CD8-positive, alpha-beta memory T cell (primary cell): ENCODE results near the gene BOD1L1. TPM values are rescaled to one million over a fixed set of nuclear protein-coding genes. Genes with fewer than 3 reads are reported as not detected.
A peak's percentile ranks its signal among the peaks of the same experiment; 100 is the strongest.

Source experiments
- CTCF ChIA-PET: fragments of 350-600 bp; sonication (Branson Sonifier 250); formaldehyde crosslinking; loops from one replicate; lab custom pipeline; 2021; ENCODE audit warnings: antibody characterized with exemption; lab: Charles Lee
- POLR2A ChIA-PET: fragments of 350-600 bp; sonication (Branson Sonifier 250); formaldehyde crosslinking; loops from one replicate; lab custom pipeline; 2021; ENCODE audit warnings: antibody characterized with exemption; lab: Charles Lee
- DNase-seq, 5 donors: peaks; one replicate each; pipeline versions ENCODE4 v3.0.0 to v3.0.0-alpha.2; 2020 to 2022; ENCODE audit warnings: mixed read lengths in 1 of 5
- H3K27ac ChIP-seq: one replicate; pipeline ENCODE4 v1.7.0; 2013; ENCODE audit warnings: low read depth, mild to moderate bottlenecking, low read length, moderate library complexity
- H3K27me3 ChIP-seq: 2 replicates; pipeline ENCODE4 v1.7.0; 2013; ENCODE audit warnings: low read length, mild to moderate bottlenecking; ENCODE audit not compliant: insufficient read depth, poor library complexity, severe bottlenecking
- H3K36me3 ChIP-seq: 2 replicates; pipeline ENCODE4 v1.7.0; 2013; ENCODE audit warnings: mild to moderate bottlenecking, low read length, moderate library complexity; ENCODE audit not compliant: insufficient read depth
- H3K4me1 ChIP-seq: 2 replicates; pipeline ENCODE4 v1.7.0; 2013; ENCODE audit warnings: mild to moderate bottlenecking, low read length, moderate library complexity; ENCODE audit not compliant: insufficient read depth
- H3K4me3 ChIP-seq: 2 replicates; pipeline ENCODE4 v1.7.0; 2013; ENCODE audit warnings: mild to moderate bottlenecking, low read length
- H3K9me3 ChIP-seq: 2 replicates; pipeline ENCODE4 v1.7.0; 2013; ENCODE audit warnings: mild to moderate bottlenecking, low read length
- H3K27ac Mint-ChIP-seq, 8 donors: one replicate each; pipeline ENCODE4 v1.8.0; 2020 to 2021; ENCODE audit warnings: mixed read lengths in 8 of 8, mild to moderate bottlenecking in 6 of 8, inconsistent platforms in 3 of 8, moderate library complexity in 3 of 8
- H3K27me3 Mint-ChIP-seq, 2 donors: one replicate each; pipeline ENCODE4 v1.8.0; 2020 to 2021; ENCODE audit warnings: mixed read lengths in 2 of 2, mild to moderate bottlenecking in 1 of 2, moderate library complexity in 1 of 2
- H3K36me3 Mint-ChIP-seq, 3 donors: one replicate each; pipeline ENCODE4 v1.8.0; 2020 to 2021; ENCODE audit warnings: mixed read lengths in 3 of 3, inconsistent platforms in 1 of 3, mild to moderate bottlenecking in 1 of 3
- H3K4me1 Mint-ChIP-seq, 3 donors: one replicate each; pipeline ENCODE4 v1.8.0; 2020 to 2021; ENCODE audit warnings: mixed read lengths in 3 of 3, inconsistent platforms in 1 of 3, mild to moderate bottlenecking in 1 of 3
- H3K4me3 Mint-ChIP-seq, 7 donors: one replicate each; pipeline ENCODE4 v1.8.0; 2020 to 2021; ENCODE audit warnings: mixed read lengths in 7 of 7, mild to moderate bottlenecking in 6 of 7, moderate library complexity in 4 of 7, inconsistent platforms in 2 of 7
- H3K9me3 Mint-ChIP-seq, 5 donors: one replicate each; pipeline ENCODE4 v1.8.0; 2020 to 2022; ENCODE audit warnings: mixed read lengths in 5 of 5, mild to moderate bottlenecking in 3 of 5, moderate library complexity in 2 of 5, inconsistent platforms in 1 of 5
- polyA plus RNA-seq: library from polyadenylated mRNA; unstranded; fragments of 300-500 nt; fragmentation: Illumina TruSeq; gene quantifications from one replicate; pipeline ENCODE4 v1.2.3, GENCODE V29; 2021
- total RNA-seq, 2 experiments: library from RNA; stranded (reverse); gene quantifications; one replicate each; pipeline ENCODE4 v1.2.3, GENCODE V29; 2021

BOD1L1 gene
- total and polyA plus RNA-seq, 3 experiments from 2014 or later = 6.4 to 37.1 (median 35.1) TPM

GRCh38 chr4:13597604-13598003, 29.9 kb downstream of the BOD1L1 start:
- POLR2A ChIA-PET = no interaction called here
- CTCF ChIA-PET = no interaction called here
- DNase-seq = no peak
- Mint-ChIP-seq H3K27me3 (no peaks in the 10 kb centered on the region), H3K4me1 (peaks cover 0 to 5% (median 0%) of the 10 kb centered on the region in 3 donors), H3K27ac (peak overlapping the region in 1 of 8 donors; percentile 23), H3K9me3 (no peaks in the 10 kb centered on the region), H3K36me3 (peaks cover 21 to 96% (median 41%) of the 10 kb centered on the region in 3 donors), H3K4me3 (no peak overlapping the region)
- Histone ChIP-seq H3K27me3 (no peaks in the 10 kb centered on the region), H3K4me3 (no peak overlapping the region), H3K9me3 (no peaks in the 10 kb centered on the region), H3K36me3 (peaks cover 18% of the 10 kb centered on the region), H3K27ac (no peak overlapping the region), H3K4me1 (no peaks in the 10 kb centered on the region)

GRCh38 chr4:13597141-13597540, 30.4 kb downstream of the BOD1L1 start:
- no peaks in the 10 kb centered on the region for H3K27me3 ChIP-seq
- Mint-ChIP-seq H3K4me3 (no peak overlapping the region), H3K36me3 (peaks cover 16 to 96% (median 37%) of the 10 kb centered on the region in 3 donors), H3K27me3 (no peaks in the 10 kb centered on the region), H3K4me1 (peaks cover 0 to 2% (median 0%) of the 10 kb centered on the region in 3 donors), H3K9me3 (no peaks in the 10 kb centered on the region), H3K27ac (peak overlapping the region in 4 of 8 donors; percentile 7 to 46 (median 32))
- CTCF ChIA-PET = no interaction called here
- H3K4me1 ChIP-seq = no peaks in the 10 kb centered on the region
- H3K27ac ChIP-seq = no peak overlapping the region
- H3K36me3 ChIP-seq = peaks cover 15% of the 10 kb centered on the region
- POLR2A ChIA-PET = no interaction called here
- H3K4me3 ChIP-seq = no peak overlapping the region
- H3K9me3 ChIP-seq = no peaks in the 10 kb centered on the region
- DNase-seq = no peak

GRCh38 chr4:13592220-13592619, 35.3 kb downstream of the BOD1L1 start:
- Histone ChIP-seq H3K27me3 (no peaks in the 10 kb centered on the region), H3K4me1 (no peaks in the 10 kb centered on the region), H3K27ac (no peak overlapping the region), H3K9me3 (no peaks in the 10 kb centered on the region), H3K36me3 (peaks cover 39% of the 10 kb centered on the region), H3K4me3 (no peak overlapping the region)
- Mint-ChIP-seq H3K27ac (no peak overlapping the region), H3K4me1 (no peaks in the 10 kb centered on the region), H3K9me3 (no peaks in the 10 kb centered on the region), H3K36me3 (peaks cover 7 to 91% (median 20%) of the 10 kb centered on the region in 3 donors), H3K27me3 (no peaks in the 10 kb centered on the region), H3K4me3 (no peak overlapping the region)
- DNase-seq = no peak
- CTCF ChIA-PET = no interaction called here
- POLR2A ChIA-PET = no interaction called here

- Histone ChIP-seq H3K9me3 (no peaks in the 10 kb centered on the region), H3K27me3 (no peaks in the 10 kb centered on the region), H3K27ac (no peak overlapping the region), H3K36me3 (peaks cover 42% of the 10 kb centered on the region), H3K4me1 (no peaks in the 10 kb centered on the region), H3K4me3 (no peak overlapping the region)
- Mint-ChIP-seq H3K27ac (no peak overlapping the region), H3K36me3 (peaks cover 0 to 87% (median 16%) of the 10 kb centered on the region in 3 donors), H3K9me3 (no peaks in the 10 kb centered on the region), H3K27me3 (no peaks in the 10 kb centered on the region), H3K4me3 (no peak overlapping the region), H3K4me1 (no peaks in the 10 kb centered on the region)
- ChIA-PET CTCF (no interaction called here), POLR2A (no interaction called here)
- no peak for DNase-seq
These were observed 36.8 kb downstream of the BOD1L1 start for GRCh38 chr4:13590766-13591165.

- ChIA-PET CTCF (no interaction called here), POLR2A (no interaction called here)
- Histone ChIP-seq H3K27me3 (no peaks in the 10 kb centered on the region), H3K4me3 (no peak overlapping the region), H3K4me1 (no peaks in the 10 kb centered on the region), H3K36me3 (peaks cover 43% of the 10 kb centered on the region), H3K9me3 (no peaks in the 10 kb centered on the region), H3K27ac (no peak overlapping the region)
- Mint-ChIP-seq H3K4me1 (peaks cover 3 to 7% (median 5%) of the 10 kb centered on the region in 3 donors), H3K27me3 (no peaks in the 10 kb centered on the region), H3K4me3 (no peak overlapping the region), H3K36me3 (peaks cover 3 to 86% (median 19%) of the 10 kb centered on the region in 3 donors), H3K9me3 (no peaks in the 10 kb centered on the region), H3K27ac (peak overlapping the region in 1 of 8 donors; percentile 26)
- no peak for DNase-seq
These were observed 38.6 kb downstream of the BOD1L1 start for GRCh38 chr4:13588954-13589353.

- no peak overlapping the region for H3K27ac ChIP-seq
- no peak overlapping the region for H3K4me3 Mint-ChIP-seq
- H3K27me3 Mint-ChIP-seq = no peaks in the 10 kb centered on the region
- H3K36me3 Mint-ChIP-seq = peaks cover 9 to 88% (median 33%) of the 10 kb centered on the region in 3 donors
- H3K36me3 ChIP-seq = peaks cover 64% of the 10 kb centered on the region
- ChIA-PET CTCF (interaction anchor here (0.7 kb wide), 1 partner anchor 1876 kb away, joined by 3 read pairs; no protein-coding TSS in a partner anchor), POLR2A (no interaction called here)
- no peaks in the 10 kb centered on the region for H3K9me3 Mint-ChIP-seq
- H3K4me1 Mint-ChIP-seq = peaks cover 3 to 13% (median 9%) of the 10 kb centered on the region in 3 donors
- H3K27me3 ChIP-seq = no peaks in the 10 kb centered on the region
- no peaks in the 10 kb centered on the region for H3K9me3 ChIP-seq
- H3K4me1 ChIP-seq = no peaks in the 10 kb centered on the region
- no peak overlapping the region for H3K4me3 ChIP-seq
- peak overlapping the region in 1 of 8 donors; percentile 83 for H3K27ac Mint-ChIP-seq
- no peak for DNase-seq
These were observed 43.0 kb downstream of the BOD1L1 start for GRCh38 chr4:13584481-13584880.

GRCh38 chr4:13580036-13580435, 47.5 kb downstream of the BOD1L1 start:
- H3K27ac ChIP-seq = no peak overlapping the region
- Mint-ChIP-seq H3K4me3 (no peak overlapping the region), H3K4me1 (peaks cover 3 to 13% (median 9%) of the 10 kb centered on the region in 3 donors), H3K36me3 (peaks cover 9 to 90% (median 36%) of the 10 kb centered on the region in 3 donors), H3K27me3 (no peaks in the 10 kb centered on the region), H3K9me3 (no peaks in the 10 kb centered on the region), H3K27ac (no peak overlapping the region)
- peaks cover 71% of the 10 kb centered on the region for H3K36me3 ChIP-seq
- no peak overlapping the region for H3K4me3 ChIP-seq
- H3K27me3 ChIP-seq = no peaks in the 10 kb centered on the region
- DNase-seq = no peak
- ChIA-PET POLR2A (no interaction called here), CTCF (no interaction called here)
- no peaks in the 10 kb centered on the region for H3K4me1 ChIP-seq
- no peaks in the 10 kb centered on the region for H3K9me3 ChIP-seq

GRCh38 chr4:13577660-13578059, 49.9 kb downstream of the BOD1L1 start:
- Mint-ChIP-seq H3K4me3 (no peak overlapping the region), H3K9me3 (no peaks in the 10 kb centered on the region), H3K36me3 (peaks cover 3 to 90% (median 38%) of the 10 kb centered on the region in 3 donors), H3K4me1 (no peaks in the 10 kb centered on the region), H3K27ac (no peak overlapping the region), H3K27me3 (no peaks in the 10 kb centered on the region)
- POLR2A ChIA-PET = no interaction called here
- Histone ChIP-seq H3K4me3 (no peak overlapping the region), H3K9me3 (no peaks in the 10 kb centered on the region), H3K36me3 (peaks cover 64% of the 10 kb centered on the region), H3K27ac (no peak overlapping the region), H3K27me3 (no peaks in the 10 kb centered on the region), H3K4me1 (no peaks in the 10 kb centered on the region)
- DNase-seq = no peak
- CTCF ChIA-PET = no interaction called here
